GM19372 (cell line): ENCODE data around the gene PRKN.

Experiments
- ATAC-seq: cut with Tn5 transposase; IDR thresholded peaks from one replicate; pipeline ENCODE4 v1.9.1; 2021; ENCODE audit warnings: mild to moderate bottlenecking, low read depth, moderate library complexity; ENCODE audit not compliant: unreplicated experiment

Gene PRKN

DNA sequence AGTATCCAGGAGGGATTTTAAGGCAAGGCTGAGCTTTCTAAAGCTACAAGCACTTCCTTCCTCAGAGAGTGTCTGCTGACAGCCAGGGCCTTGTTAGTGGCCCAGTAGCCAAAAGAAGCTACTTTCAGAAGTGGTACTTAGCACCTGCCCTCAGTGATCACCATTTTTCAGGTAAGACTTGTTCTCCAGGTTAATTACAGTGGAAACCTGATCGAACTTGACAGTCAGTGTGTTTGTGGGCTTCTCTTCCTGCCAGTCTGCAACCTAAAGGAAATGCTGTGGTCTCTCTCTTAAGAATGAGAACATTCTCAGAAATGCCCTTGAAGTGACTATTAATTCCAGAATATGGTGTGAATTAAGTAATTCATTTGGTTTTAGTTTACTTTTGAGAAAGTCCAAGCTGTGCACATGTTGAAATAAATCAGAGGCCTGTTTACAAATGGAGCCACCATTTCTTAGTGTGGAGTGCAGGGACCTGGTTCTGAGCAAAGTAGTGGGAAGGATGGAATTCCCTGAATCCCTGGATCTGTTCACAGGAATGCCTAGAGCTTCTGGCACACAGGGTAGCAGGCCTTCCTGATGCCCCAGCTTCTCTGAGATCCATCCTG, 1268.5 kb downstream of the PRKN start:
- no peak for ATAC-seq

DNA sequence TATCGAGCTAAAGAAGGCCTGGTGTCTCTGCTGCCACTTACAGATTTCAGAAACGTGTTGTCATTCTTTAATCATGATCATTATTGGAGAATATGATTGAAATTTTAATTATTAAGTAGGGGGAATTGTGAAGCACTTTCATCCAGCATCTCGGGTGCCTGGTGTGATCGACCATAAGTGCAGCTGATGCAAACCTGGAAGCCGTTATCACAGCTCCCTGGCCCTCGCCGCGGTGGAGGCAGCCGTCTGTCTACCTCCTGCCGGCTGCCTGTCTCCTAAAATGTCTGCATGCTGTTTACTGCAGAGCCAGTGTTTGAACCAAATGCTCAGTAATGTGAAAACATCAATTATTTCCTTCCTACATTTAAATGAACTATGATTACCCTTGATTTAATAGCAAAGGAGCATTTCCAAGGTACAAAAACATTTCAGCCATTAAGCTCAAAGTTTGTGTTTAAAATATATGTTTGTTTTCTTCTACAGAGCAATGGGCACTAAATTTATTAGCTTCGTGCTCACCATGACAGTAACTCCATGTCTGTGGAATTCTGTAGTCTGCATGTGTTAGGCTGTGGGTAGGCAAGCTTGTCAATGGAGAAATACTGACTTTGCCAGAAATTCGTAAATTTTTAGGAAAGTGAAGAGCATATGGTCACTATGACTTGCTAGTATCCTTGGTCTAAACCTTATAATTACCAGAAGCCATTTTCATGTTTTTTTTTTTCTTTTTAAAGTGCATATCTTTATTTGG, 1269.2 kb downstream of the PRKN start:
- no peak for ATAC-seq

- ATAC-seq, result no peak
Observed at GRCh38 chr6:161455848-161456247, 1271.7 kb downstream of the PRKN start.

DNA sequence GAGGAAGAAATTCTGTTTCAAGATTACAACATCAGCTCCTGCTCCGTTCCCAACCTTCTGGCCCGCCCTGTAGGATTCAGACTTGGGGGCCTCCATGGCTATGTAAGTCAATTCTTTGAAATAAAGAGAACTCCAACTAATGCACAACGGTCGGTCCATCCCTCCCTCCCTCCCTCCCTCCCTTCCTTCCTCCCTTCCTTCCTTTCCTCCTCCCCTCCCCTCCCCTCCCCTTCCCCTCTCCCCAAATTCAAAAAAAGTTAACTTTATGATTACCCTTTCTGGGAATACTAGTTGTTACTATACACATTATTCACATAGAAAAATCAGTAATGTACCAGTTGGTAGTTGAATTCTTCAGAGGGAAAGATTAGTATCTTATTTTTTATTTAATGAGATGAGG, 1274.0 kb downstream of the PRKN start:
- no peak for ATAC-seq

GRCh38 chr6:161452241-161452640, 1275.3 kb downstream of the PRKN start:
- ATAC-seq, result no peak

DNA sequence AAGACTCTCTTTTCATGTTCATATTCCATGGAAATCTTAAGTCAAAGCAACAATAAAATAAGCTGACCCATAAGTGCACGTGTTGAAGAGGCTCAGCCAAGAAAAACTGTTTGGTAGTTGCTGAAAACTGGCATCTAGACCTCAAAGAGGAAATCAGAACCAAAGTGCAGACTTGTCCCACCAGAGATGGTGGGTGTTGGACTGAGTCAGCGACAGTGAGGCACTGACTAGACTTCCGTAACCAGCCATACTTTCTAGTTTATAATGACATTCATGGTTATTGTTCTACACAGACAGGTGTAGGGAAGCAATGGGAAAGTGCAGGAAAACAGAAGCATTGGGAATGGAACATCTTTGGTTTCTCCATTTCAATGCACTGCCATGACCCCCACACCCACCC, 1278.0 kb downstream of the PRKN start:
- no peak for ATAC-seq

DNA sequence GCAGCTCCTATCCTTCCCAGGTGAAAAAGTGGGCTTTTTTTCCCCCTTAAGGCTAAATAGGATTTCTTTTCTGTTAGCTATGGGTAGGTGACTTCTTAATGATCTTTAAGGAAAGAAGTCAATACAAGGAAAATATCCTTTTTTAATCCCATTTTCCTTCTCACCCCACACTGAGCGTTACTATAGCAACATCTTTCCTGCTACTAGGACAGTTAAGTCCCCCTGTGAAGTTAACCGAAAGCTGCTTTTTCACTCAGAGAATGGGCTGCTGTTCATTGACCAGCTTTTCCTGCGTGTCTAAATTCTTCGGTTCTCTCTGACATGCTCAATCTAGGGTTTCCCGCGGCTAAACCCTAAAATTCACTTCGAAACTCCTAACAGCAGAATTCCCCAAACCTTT, 1280.6 kb downstream of the PRKN start:
- no peak for ATAC-seq

DNA sequence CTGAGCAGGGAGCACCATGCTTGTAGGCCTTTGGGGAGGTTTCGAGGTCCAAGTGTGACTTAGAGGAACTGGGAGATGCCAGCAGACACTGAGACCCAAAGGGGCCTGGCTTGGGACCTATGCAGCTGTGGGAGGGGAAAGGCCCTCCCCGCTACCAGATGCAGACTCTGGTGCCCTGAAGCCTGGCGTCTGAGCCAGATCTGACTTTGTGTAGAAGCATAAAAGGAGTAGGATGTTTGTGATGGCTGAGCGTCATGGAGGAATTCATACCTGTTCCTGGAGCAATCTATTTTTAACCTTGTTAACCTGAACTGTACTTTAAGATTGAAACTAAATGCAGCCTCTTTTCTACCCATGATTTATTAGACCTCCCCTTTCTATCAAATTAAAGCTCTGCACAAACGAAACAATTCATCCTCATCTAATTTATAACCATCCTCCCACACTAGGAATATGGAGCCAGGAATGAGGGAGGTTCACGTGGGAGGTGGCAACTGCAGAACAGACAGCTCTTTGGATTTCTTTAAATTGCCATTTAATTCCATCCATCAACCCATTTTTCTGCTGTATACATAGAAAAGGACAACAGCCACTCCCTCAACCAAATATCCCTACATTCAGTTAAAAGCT, 1281.2 kb downstream of the PRKN start:
- ATAC-seq, result no peak

DNA sequence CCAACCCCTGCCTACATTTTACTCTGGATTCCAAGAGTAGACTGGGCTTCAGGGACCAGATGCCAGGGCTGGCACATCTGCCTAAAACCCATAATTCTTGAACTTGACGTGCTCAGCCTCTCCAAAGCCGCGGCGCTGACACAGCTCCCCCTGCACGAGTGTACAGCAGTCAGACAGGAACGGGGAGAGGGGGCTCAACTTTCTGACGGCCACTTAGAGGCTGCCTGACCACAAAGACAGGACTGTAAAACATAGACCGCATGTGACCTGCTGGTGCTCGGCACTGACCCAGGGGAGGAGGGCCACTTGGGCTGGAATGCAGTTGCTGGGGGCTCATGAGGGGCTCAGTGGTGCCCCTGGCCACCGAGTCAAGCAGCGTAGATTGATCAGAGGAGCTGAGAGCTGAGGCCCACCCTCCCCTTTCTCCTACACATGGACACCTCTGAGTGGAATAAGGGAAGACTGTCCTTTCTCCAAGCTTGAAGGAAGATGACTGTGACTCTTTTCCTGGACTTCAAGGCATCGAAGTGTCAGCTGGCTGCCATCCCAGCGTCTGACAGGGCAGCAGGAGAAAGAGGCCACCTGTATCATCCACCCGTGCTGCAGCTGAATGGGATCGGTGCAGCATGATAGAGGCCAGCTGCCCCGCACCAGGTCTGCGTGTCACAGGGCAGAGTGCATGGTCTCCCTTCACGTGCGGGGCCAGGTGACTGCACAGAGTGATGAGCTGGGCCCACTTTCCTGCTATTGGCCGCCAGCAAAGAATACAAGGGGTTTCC, 1282.4 kb downstream of the PRKN start:
- no peak for ATAC-seq

- ATAC-seq, result no peak
Observed at GRCh38 chr6:161444464-161444863, 1283.1 kb downstream of the PRKN start.

- ATAC-seq, result no peak
Observed at GRCh38 chr6:161443848-161444247, 1283.7 kb downstream of the PRKN start.

GRCh38 chr6:161442420-161442819, 1285.1 kb downstream of the PRKN start:
- ATAC-seq, result no peak

- ATAC-seq, result no peak
Observed at GRCh38 chr6:161440299-161440698, 1287.3 kb downstream of the PRKN start.

DNA sequence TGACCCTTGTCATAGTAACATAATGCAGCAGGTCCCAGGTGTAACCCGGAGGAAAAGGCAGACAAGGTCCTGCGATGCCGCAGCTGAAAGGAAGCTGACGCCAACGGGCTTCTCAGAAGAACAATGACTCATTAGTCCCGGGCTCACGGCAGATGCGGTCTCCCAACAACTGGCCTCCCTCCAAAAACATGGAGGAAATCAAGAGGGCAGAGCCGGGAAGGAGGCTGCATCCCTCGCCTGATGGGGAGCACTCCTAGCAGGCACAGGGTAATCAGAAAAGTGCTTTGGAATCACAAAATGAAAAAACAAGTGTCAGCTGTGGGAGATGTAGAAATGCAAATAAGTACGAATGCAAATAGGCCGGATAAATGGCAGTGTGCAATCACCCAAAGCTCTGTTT, 1288.5 kb downstream of the PRKN start:
- no peak for ATAC-seq

- no peak for ATAC-seq
Observed at GRCh38 chr6:161438430-161439030, 1289.0 kb downstream of the PRKN start.

GRCh38 chr6:161437851-161438250, 1289.7 kb downstream of the PRKN start:
- ATAC-seq, result no peak

DNA sequence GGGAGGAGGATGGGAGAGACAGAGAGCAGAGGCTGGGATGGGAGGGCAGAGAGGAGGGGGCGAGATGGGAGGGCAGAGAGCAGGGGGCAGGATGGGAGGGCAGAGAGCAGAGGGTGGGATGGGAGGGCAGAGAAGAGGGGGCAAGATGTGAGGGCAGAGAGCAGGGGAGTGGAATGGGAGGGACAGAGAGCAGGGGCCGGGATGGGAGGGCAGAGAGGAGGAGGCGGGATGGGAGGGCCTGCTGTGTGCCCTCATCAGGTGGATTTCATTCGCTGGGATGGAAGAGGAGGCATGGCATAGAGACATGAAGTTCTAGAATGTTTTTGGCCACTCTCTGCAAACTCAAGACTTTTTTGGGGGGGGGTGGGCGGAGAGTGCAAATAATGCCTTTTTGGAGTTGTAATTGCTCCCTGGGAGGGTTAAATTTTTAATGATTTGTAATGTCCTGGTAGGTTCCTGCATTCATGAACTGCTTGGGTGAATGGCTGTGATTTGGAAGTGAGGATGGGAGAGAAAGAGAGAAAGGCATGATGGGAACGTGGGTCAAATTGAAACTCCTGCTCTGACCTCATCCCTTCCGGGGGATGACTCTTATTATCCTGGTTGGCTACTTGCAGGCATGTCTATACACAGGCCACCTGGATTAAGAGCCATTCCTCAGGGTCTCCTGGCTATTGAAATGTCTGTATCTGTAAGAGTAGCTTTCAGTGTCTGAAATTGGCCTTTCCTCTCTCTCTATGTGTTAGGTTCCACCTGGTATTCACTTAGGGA, 1291.3 kb downstream of the PRKN start:
- no peak for ATAC-seq

GRCh38 chr6:161435748-161436070, 1291.9 kb downstream of the PRKN start:
- no peak for ATAC-seq

GRCh38 chr6:161434921-161435747, 1292.4 kb downstream of the PRKN start:
- no peak for ATAC-seq
